H1 (cell line): ENCODE measurements around the gene ATM. TPM values are rescaled to one million over a fixed set of nuclear protein-coding genes. Genes with fewer than 3 reads are reported as not detected.

ENCODE experiments used
- CBX5 ChIP-seq: fragments of 300-800, 300-1000 bp; sonication (generic); IDR thresholded peaks from 2 replicates; pipeline ENCODE4 v1.7.1; 2016; ENCODE audit warnings: antibody characterized with exemption, low read length, low read depth
- CBX8 ChIP-seq: fragments of 300-800, 300-1000 bp; sonication (generic); IDR thresholded peaks from 2 replicates; pipeline ENCODE4 v1.7.1; 2016; ENCODE audit warnings: low read depth, low read length, borderline replicate concordance
- EZH2 ChIP-seq: fragments of 200-600 bp; sonication (generic); IDR thresholded peaks from 2 replicates; pipeline ENCODE4 v1.7.1; 2012; ENCODE audit warnings: low read depth, mild to moderate bottlenecking, moderate library complexity, low read length, inconsistent platforms; ENCODE audit not compliant: severe bottlenecking
- HDAC6 ChIP-seq: IDR thresholded peaks from one replicate; pipeline ENCODE4 v1.7.1; 2012; ENCODE audit warnings: low read depth, mild to moderate bottlenecking, inconsistent platforms, low read length, moderate library complexity
- JUND ChIP-seq: IDR thresholded peaks from 2 replicates; pipeline ENCODE4 v1.6.1; 2011; ENCODE audit warnings: mild to moderate bottlenecking, improper control_type of control experiment, low read length
- POLR2AphosphoS5 ChIP-seq: IDR thresholded peaks from 2 replicates; pipeline ENCODE4 v1.6.1; 2011; ENCODE audit warnings: low read depth, low read length
- RAD21 ChIP-seq, 2 experiments: IDR thresholded peaks in 1 of 2; conservative IDR thresholded peaks in 1 of 2; 2 replicates each; pipeline ENCODE4 v1.6.1; 2011; ENCODE audit warnings: low read depth in 2 of 2, low read length in 2 of 2, improper control_type of control experiment in 1 of 2, inconsistent platforms in 1 of 2, mild to moderate bottlenecking in 1 of 2, moderate library complexity in 1 of 2
- TAF7 ChIP-seq: optimal IDR thresholded peaks from 2 replicates; pipeline ENCODE3; 2011; ENCODE audit warnings: low read depth, mild to moderate bottlenecking, inconsistent platforms, low read length, moderate library complexity, borderline replicate concordance
- polyA plus RNA-seq, 7 experiments: library from polyadenylated mRNA; depleted of rRNA in 3 of 7; stranded (reverse) in 5 of 7; unstranded in 2 of 7; fragments of >200 nt in 5 of 7; fragments of 200-250 nt in 2 of 7; gene quantifications; 1 replicate in 5 of 7; 2 replicates in 1 of 7; 4 replicates in 1 of 7; pipeline versions ENCODE4 v1.2.1 to v1.2.3, GENCODE V29; 2011 to 2013; ENCODE audit warnings: missing spikeins in 2 of 7, mixed read lengths in 2 of 7
- total RNA-seq: library from RNA; stranded (reverse); fragmentation: NEBNext Ultra II Directional; extraction: Animal tissue kit (Norgen Biotek cat#: 25700); gene quantifications from 2 replicates; pipeline ENCODE4 v1.2.1, GENCODE V29; 2021
- TF ChIP-seq, protein P1 (sequence below): fragments of 300-600 bp; sonication (generic); IDR thresholded peaks from 2 replicates; pipeline ENCODE4 v1.7.1; 2012; ENCODE audit warnings: low read length, moderate library complexity, mild to moderate bottlenecking, inconsistent platforms; ENCODE audit not compliant: insufficient replicate concordance

Gene ATM
- total and polyA plus RNA-seq, 2 of the 8 experiments (the other 6 are each of a cell fraction or from before 2014, with no cell fraction given), result 14.9 to 55.4 TPM

DNA sequence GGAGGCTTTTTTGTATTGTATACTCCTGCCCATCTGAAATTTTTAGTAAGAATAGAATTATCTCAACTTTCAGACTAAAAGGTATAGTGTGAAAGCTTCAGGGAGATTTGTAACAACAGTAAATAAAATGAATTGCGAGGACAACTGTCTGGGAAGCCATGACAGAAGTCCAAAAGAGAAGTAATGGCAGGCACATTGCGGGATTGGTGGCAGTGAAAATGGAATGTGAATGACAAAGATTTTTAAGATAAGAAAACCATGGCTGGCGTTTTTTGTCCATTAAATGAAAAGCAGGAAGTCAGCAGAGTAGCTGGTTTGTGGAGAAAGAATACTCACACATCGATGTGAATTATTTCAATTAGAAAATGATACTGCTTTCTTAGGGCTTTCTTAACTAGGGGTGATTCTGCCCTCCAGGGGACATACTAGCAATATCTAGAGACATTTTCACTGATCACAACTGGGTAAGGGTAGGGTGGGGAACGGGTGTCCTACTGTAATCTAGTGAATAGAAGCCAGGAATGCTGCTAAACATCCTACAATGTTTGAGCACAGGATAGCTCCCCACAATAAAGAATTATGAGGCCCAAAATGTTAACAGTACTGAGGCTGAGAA lies 2.0 kb upstream of the ATM start (continued):
- TF ChIP-seq, protein P1, sequence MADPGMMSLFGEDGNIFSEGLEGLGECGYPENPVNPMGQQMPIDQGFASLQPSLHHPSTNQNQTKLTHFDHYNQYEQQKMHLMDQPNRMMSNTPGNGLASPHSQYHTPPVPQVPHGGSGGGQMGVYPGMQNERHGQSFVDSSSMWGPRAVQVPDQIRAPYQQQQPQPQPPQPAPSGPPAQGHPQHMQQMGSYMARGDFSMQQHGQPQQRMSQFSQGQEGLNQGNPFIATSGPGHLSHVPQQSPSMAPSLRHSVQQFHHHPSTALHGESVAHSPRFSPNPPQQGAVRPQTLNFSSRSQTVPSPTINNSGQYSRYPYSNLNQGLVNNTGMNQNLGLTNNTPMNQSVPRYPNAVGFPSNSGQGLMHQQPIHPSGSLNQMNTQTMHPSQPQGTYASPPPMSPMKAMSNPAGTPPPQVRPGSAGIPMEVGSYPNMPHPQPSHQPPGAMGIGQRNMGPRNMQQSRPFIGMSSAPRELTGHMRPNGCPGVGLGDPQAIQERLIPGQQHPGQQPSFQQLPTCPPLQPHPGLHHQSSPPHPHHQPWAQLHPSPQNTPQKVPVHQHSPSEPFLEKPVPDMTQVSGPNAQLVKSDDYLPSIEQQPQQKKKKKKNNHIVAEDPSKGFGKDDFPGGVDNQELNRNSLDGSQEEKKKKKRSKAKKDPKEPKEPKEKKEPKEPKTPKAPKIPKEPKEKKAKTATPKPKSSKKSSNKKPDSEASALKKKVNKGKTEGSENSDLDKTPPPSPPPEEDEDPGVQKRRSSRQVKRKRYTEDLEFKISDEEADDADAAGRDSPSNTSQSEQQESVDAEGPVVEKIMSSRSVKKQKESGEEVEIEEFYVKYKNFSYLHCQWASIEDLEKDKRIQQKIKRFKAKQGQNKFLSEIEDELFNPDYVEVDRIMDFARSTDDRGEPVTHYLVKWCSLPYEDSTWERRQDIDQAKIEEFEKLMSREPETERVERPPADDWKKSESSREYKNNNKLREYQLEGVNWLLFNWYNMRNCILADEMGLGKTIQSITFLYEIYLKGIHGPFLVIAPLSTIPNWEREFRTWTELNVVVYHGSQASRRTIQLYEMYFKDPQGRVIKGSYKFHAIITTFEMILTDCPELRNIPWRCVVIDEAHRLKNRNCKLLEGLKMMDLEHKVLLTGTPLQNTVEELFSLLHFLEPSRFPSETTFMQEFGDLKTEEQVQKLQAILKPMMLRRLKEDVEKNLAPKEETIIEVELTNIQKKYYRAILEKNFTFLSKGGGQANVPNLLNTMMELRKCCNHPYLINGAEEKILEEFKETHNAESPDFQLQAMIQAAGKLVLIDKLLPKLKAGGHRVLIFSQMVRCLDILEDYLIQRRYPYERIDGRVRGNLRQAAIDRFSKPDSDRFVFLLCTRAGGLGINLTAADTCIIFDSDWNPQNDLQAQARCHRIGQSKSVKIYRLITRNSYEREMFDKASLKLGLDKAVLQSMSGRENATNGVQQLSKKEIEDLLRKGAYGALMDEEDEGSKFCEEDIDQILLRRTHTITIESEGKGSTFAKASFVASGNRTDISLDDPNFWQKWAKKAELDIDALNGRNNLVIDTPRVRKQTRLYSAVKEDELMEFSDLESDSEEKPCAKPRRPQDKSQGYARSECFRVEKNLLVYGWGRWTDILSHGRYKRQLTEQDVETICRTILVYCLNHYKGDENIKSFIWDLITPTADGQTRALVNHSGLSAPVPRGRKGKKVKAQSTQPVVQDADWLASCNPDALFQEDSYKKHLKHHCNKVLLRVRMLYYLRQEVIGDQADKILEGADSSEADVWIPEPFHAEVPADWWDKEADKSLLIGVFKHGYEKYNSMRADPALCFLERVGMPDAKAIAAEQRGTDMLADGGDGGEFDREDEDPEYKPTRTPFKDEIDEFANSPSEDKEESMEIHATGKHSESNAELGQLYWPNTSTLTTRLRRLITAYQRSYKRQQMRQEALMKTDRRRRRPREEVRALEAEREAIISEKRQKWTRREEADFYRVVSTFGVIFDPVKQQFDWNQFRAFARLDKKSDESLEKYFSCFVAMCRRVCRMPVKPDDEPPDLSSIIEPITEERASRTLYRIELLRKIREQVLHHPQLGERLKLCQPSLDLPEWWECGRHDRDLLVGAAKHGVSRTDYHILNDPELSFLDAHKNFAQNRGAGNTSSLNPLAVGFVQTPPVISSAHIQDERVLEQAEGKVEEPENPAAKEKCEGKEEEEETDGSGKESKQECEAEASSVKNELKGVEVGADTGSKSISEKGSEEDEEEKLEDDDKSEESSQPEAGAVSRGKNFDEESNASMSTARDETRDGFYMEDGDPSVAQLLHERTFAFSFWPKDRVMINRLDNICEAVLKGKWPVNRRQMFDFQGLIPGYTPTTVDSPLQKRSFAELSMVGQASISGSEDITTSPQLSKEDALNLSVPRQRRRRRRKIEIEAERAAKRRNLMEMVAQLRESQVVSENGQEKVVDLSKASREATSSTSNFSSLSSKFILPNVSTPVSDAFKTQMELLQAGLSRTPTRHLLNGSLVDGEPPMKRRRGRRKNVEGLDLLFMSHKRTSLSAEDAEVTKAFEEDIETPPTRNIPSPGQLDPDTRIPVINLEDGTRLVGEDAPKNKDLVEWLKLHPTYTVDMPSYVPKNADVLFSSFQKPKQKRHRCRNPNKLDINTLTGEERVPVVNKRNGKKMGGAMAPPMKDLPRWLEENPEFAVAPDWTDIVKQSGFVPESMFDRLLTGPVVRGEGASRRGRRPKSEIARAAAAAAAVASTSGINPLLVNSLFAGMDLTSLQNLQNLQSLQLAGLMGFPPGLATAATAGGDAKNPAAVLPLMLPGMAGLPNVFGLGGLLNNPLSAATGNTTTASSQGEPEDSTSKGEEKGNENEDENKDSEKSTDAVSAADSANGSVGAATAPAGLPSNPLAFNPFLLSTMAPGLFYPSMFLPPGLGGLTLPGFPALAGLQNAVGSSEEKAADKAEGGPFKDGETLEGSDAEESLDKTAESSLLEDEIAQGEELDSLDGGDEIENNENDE, result no peak
- TF ChIP-seq RAD21 (IDR thresholded peaks at IDR 0.05 in 1 of 2, conservative IDR thresholded peaks at IDR 0.05 in 1 of 2; ENCODE audit: low read depth in 2 of 2, low read length in 2 of 2) (no peak), EZH2 (no peak), POLR2AphosphoS5 (no peak), CBX5 (no peak), HDAC6 (no peak), CBX8 (no peak), JUND (no peak), TAF7 (no peak)
